GM19324 (cell line): ENCODE measurements around the gene WSCD2.

Source experiments
- ATAC-seq: cut with Tn5 transposase; IDR thresholded peaks from one replicate; pipeline ENCODE4 v1.9.1; 2021; ENCODE audit warnings: mild to moderate bottlenecking, moderate library complexity; ENCODE audit not compliant: unreplicated experiment, low FRiP score

Gene WSCD2

GRCh38 chr12:108289350-108290161, 160.5 kb downstream of the WSCD2 start:
- no peak for ATAC-seq

DNA sequence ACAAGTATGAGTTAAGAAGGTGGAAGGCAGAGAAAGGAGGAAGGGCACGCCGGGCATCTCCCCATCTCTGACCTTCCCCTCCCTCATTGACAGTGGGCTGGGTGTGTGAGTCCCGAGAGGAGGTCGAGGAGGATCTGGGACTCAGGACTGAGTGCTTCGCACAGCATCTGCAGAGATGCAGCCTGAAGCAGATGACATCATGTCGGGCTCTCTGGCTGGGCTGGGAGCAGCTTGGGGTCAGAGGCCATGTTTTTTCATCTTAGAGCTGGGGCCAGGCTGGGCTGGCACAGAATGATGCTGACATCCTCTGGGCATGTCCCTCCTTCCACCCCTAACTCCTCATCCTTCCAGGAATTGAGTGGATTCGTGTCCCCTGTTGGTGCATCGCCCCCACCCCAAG, 166.6 kb downstream of the WSCD2 start:
- ATAC-seq = no peak

- ATAC-seq = no peak
Measured at GRCh38 chr12:108296945-108297344, 167.9 kb downstream of the WSCD2 start.

DNA sequence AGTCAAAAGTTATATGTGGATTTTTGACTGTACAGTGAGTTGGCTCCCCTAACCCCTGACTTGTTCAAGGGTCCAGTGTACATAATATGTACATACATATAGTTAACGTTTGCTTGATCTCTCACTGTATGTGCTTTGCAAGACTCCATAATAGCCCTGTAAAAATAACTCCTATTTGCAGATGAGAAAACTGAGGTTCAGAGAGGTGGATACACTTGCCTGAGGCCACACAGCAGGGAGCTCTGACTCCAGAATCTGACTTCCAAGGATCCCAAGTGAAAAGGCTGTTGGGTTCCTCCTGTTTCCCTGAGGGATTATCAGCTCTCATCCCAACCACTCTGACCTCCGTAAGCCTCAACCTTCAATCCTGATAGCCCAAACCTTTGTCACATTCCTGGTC, 168.3 kb downstream of the WSCD2 start:
- ATAC-seq = no peak

DNA sequence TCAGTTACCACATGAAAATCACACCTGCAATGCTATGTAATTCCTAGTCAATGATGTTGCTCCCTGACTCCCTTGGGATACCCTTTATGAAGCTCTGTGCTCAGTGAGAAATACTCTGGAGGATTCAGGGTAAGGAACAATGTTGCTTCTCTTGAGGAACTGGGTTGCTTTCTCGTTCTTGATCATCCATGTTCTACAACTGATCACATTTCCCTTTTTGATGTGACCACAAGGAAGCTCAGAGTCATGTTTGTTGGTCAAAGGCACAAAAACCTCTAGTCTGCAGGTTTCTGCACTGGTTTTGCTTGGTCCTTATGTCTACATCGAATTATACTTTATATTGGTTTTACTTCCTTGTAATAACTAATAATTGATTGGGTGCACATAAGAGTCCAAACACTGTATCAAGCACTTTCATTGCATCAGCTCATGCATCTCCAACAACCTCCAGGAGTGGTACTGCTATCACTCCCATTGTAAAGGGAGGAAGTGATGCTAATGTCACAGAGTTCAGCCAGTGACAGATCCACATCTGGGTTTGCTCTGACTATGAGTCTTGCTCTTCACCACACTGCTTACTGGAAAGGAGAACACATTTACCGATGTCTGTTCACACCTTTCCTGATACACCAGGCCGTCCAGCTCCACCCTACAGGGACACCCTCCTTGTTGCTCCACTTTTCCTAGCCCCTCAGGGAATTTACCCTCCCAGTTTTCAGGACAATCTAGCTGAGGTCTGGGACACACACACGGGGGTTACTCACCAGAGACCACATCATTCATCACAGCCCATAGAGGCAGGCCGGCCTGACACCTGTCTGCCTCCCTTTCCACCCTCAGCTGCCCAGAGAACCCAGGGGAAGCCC, 169.0 kb downstream of the WSCD2 start:
- no peak for ATAC-seq

GRCh38 chr12:108298761-108299275, 169.7 kb downstream of the WSCD2 start:
- no peak for ATAC-seq

- no peak for ATAC-seq
Measured at GRCh38 chr12:108299516-108299915, 170.4 kb downstream of the WSCD2 start.
